ENCODE measurements around the gene SLC9C1.

- TF ChIP-seq EZH2 (IDR thresholded peaks at IDR 0.05; ENCODE audit: borderline replicate concordance, low read depth, low read length, severe bottlenecking), result no peak
- TF ChIP-seq CTCF (IDR thresholded peaks at IDR 0.05; ENCODE audit: borderline replicate concordance, extremely low read depth, low read length, poor library complexity, severe bottlenecking), result no peak
These were observed 124.0 kb downstream of the SLC9C1 start for GRCh38 chr3:112170046-112170445.
